ENCODE results near the gene ZCWPW1.
A peak's percentile ranks its signal among the peaks of the same experiment; 100 is the strongest.
"Not testable (repeated sequence)": the region's sequence is repeated elsewhere in the genome, so short reads cannot be mapped to it uniquely, and the experiment has no call there.

ZCWPW1 gene

DNA sequence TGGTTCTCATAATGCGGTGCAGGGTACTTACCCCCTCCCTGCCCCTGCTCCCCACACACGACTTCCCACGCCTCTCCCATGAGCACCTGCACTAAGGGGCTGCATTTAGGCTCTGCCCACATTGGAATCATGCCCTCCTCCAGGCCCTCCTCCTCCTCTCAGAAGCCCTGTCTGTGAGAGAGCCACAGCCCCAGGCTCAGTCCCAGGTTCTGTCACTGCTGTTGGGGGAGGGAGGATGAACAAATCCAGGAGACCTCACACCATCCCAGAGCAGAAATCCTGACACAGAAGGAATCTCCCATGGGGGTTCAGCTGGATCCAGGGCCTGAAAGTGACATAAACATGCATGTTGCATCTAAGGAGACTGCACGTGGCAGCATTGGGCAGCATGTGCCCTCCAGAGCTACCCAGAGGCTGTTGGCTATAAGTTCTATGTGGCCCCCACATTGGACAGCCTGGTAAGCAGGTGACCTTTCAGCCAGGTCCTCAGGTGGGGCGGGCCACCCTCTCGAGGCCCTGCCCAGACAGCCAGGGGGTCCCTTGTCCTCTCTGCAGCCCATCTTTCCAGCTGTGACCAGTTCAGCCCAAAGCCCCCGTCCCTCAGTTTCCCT lies 56.8 kb downstream of the ZCWPW1 start:
- Histone ChIP-seq H3K27ac (no peak overlapping the region), H3K4me3 (no peak overlapping the region), H3K9me3 (ENCODE audit: low read depth, low read length) (no peaks in the 10 kb centered on the region), H3K9ac (ENCODE audit: insufficient read length) (peak overlapping the region; percentile 23), H3K36me3 (ENCODE audit: insufficient read depth, low read length) (no peaks in the 10 kb centered on the region)
- no peak for TF ChIP-seq EZH2 (IDR thresholded peaks at IDR 0.05)
- TF ChIP-seq POLR2AphosphoS5 (IDR thresholded peaks at IDR 0.05; ENCODE audit: borderline replicate concordance, low read depth, low read length): no peak
- TF ChIP-seq FOXP2 (optimal IDR thresholded peaks at IDR 0.05; ENCODE audit: control extremely low read depth, extremely low read length, insufficient read depth): no peak
- no peak for DNase-seq (ENCODE audit: low read depth, low spot score)

DNA sequence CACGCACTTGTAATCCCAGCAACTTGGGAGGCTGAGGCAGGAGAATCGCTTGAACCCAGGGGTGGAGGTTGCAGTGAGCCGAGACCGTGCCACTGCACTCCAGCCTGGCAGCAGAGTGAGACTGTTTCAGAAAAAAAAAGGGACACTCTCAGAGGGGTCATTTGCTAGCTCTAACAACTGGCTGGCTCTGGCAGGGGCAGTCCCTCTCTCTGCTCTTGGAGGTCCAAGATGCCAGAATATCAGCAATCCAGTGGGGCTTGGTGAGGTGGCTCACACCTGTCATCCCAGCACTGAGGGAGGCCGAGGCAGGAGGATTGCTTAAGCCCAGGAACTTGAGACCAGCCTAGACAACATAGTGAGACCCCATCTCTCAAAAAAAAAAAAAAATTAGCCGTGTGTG lies 57.8 kb downstream of the ZCWPW1 start:
- Histone ChIP-seq H3K27ac (no peak overlapping the region), H3K9me3 (ENCODE audit: low read depth, low read length) (no peaks in the 10 kb centered on the region), H3K36me3 (ENCODE audit: insufficient read depth, low read length) (no peaks in the 10 kb centered on the region), H3K4me3 (no peak overlapping the region), H3K9ac (ENCODE audit: insufficient read length) (no peak overlapping the region)
- TF ChIP-seq FOXP2 (optimal IDR thresholded peaks at IDR 0.05; ENCODE audit: control extremely low read depth, extremely low read length, insufficient read depth) (no peak), EZH2 (IDR thresholded peaks at IDR 0.05) (no peak), POLR2AphosphoS5 (IDR thresholded peaks at IDR 0.05; ENCODE audit: borderline replicate concordance, low read depth, low read length) (no peak)
- no peak for DNase-seq (ENCODE audit: low read depth, low spot score)

DNA sequence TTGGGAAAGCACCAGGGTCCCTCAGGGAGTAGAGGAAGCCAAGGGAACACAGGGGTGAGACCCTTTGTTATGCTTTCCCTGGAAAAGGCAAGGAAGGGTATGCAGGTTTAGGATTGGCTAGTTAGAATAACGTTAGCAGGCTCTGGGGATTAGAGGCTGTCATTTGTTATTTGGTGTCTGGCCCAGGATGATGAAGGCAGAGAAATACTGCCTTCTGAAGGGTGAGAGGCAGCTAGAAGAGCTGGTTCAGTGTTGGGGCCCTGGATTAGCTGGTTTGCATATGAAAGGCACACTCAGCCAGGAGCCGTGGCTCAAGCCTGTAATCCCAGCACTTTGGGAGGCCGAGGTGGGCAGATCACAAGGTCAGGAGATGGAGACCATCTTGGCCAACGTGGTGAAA lies 58.2 kb downstream of the ZCWPW1 start:
- H3K36me3 ChIP-seq (ENCODE audit: insufficient read depth, low read length): no peaks in the 10 kb centered on the region
- no peak for TF ChIP-seq FOXP2 (optimal IDR thresholded peaks at IDR 0.05; ENCODE audit: control extremely low read depth, extremely low read length, insufficient read depth)
- H3K4me3 ChIP-seq: no peak overlapping the region
- no peak overlapping the region for H3K9ac ChIP-seq (ENCODE audit: insufficient read length)
- no peak overlapping the region for H3K27ac ChIP-seq
- no peaks in the 10 kb centered on the region for H3K9me3 ChIP-seq (ENCODE audit: low read depth, low read length)
- no peak for DNase-seq (ENCODE audit: low read depth, low spot score)

DNA sequence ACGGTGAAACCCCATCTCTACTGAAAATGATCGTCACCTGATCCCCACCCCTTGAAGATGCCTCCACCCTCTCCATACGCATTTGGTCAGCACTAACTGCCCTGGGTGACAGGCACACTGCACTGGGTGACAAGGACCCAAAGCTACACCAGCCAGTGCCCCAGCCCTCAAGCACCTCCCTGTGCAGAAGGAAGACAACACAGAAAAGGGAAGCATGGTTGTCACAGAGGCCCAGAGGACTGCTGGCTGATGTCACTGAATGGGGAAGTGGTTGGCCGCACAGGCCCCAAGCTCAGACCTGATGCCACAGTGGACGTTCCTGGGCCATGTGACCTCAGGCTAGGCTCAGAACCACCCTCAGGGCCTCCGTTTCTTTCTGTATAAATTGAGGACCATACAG lies 59.4 kb downstream of the ZCWPW1 start:
- DNase-seq (ENCODE audit: low read depth, low spot score): no peak
- Histone ChIP-seq H3K36me3 (ENCODE audit: insufficient read depth, low read length) (no peaks in the 10 kb centered on the region), H3K4me3 (no peak overlapping the region), H3K9me3 (ENCODE audit: low read depth, low read length) (no peaks in the 10 kb centered on the region), H3K27ac (no peak overlapping the region), H3K9ac (ENCODE audit: insufficient read length) (no peak overlapping the region)
- TF ChIP-seq EZH2 (IDR thresholded peaks at IDR 0.05) (no peak), POLR2AphosphoS5 (IDR thresholded peaks at IDR 0.05; ENCODE audit: borderline replicate concordance, low read depth, low read length) (no peak; the same call in 1 of the 2 replicates), FOXP2 (optimal IDR thresholded peaks at IDR 0.05; ENCODE audit: control extremely low read depth, extremely low read length, insufficient read depth) (no peak)

GRCh38 chr7:100367676-100368613 lies 60.6 kb downstream of the ZCWPW1 start:
- Histone ChIP-seq H3K9me3 (ENCODE audit: low read depth, low read length) (no peaks in the 10 kb centered on the region), H3K4me3 (no peak overlapping the region), H3K9ac (ENCODE audit: insufficient read length) (no peak overlapping the region), H3K36me3 (ENCODE audit: insufficient read depth, low read length) (no peaks in the 10 kb centered on the region), H3K27ac (no peak overlapping the region)
- no peak for DNase-seq (ENCODE audit: low read depth, low spot score)
- no peak for TF ChIP-seq FOXP2 (optimal IDR thresholded peaks at IDR 0.05; ENCODE audit: control extremely low read depth, extremely low read length, insufficient read depth)
- TF ChIP-seq EZH2 (IDR thresholded peaks at IDR 0.05): no peak
- TF ChIP-seq POLR2AphosphoS5 (IDR thresholded peaks at IDR 0.05; ENCODE audit: borderline replicate concordance, low read depth, low read length): no peak; the same call in 1 of the 2 replicates

- no peak overlapping the region for H3K4me3 ChIP-seq
- DNase-seq (ENCODE audit: low read depth, low spot score): no peak
- no peaks in the 10 kb centered on the region for H3K9me3 ChIP-seq (ENCODE audit: low read depth, low read length)
- H3K27ac ChIP-seq: no peak overlapping the region
- H3K36me3 ChIP-seq (ENCODE audit: insufficient read depth, low read length): peaks cover 4% of the 10 kb centered on the region; the same call in 1 of the 2 replicates
- no peak overlapping the region for H3K9ac ChIP-seq (ENCODE audit: insufficient read length)
- TF ChIP-seq EZH2 (IDR thresholded peaks at IDR 0.05): no peak
- TF ChIP-seq POLR2AphosphoS5 (IDR thresholded peaks at IDR 0.05; ENCODE audit: borderline replicate concordance, low read depth, low read length): 0 out of 2 replicates have a peak, but pooled peaks have one; percentile 19
- no peak for TF ChIP-seq FOXP2 (optimal IDR thresholded peaks at IDR 0.05; ENCODE audit: control extremely low read depth, extremely low read length, insufficient read depth)
These were observed 61.3 kb downstream of the ZCWPW1 start for GRCh38 chr7:100367251-100367620.

DNA sequence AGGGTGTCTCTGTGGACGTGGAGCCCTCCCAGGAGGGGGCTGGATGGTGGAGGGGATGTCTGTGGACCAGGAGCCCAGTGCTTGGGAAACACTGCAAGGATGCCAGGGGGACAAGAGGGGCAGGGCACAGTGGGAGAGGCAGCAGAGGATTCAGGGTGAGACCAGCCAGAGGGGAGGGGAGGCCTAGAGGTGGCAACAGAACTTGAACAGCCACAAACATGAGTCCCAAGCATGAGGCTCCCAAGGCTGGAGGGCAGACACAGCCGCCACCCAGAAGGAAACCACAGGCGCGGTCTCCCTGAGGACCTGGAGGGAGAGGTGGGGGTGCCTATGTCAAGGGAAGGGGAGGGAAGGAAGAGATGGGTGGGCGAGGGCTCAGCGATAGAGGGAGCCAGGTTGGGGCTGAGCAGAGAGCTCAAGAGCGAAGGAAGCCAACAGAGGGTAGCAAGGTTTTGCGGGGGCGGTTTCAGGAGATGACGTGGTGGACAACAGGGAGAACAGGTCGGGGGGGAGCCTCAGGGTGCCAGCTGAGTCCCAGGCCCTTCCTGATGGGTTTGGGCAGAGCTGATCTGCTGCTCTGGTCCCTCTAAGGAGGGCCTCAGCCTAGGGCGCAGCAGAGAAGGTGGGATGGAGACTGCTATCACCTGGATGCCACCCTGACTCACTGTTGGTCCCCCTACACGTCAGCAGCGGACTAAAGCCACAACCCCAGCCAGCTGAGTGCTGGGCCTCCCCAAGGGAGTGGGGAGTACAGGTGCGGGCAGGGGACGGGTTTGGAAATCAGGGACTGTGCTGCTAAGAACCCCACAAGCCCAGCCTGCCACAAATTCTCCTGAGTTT lies 61.9 kb downstream of the ZCWPW1 start:
- Histone ChIP-seq H3K4me3 (no peak overlapping the region), H3K9ac (ENCODE audit: insufficient read length) (no peak overlapping the region), H3K36me3 (ENCODE audit: insufficient read depth, low read length) (peaks cover 4% of the 10 kb centered on the region), H3K27ac (no peak overlapping the region), H3K9me3 (ENCODE audit: low read depth, low read length) (no peaks in the 10 kb centered on the region)
- TF ChIP-seq POLR2AphosphoS5 (IDR thresholded peaks at IDR 0.05; ENCODE audit: borderline replicate concordance, low read depth, low read length) (no peak), EZH2 (IDR thresholded peaks at IDR 0.05) (no peak), FOXP2 (optimal IDR thresholded peaks at IDR 0.05; ENCODE audit: control extremely low read depth, extremely low read length, insufficient read depth) (no peak)
- DNase-seq (ENCODE audit: low read depth, low spot score): no peak

DNA sequence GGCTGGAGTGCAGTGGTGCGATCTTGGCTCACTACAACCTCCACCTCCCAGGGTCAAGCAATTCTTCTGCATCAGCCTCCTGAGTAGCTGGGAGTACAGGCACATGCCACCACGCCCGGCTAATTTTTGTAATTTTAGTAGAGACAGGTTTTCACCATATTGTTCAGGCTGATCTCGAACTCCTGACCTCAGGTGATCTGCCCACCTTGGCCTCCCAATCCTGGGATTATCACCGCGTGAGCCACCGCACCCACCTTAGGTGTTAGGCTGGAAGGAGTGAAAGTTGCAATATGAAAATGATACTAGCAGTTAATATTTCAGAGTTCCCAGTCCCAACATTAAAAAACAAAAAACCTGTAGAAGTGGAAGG lies 62.5 kb downstream of the ZCWPW1 start:
- H3K9me3 ChIP-seq (ENCODE audit: low read depth, low read length); H3K4me3 ChIP-seq; H3K27ac ChIP-seq; H3K9ac ChIP-seq (ENCODE audit: insufficient read length); H3K36me3 ChIP-seq (ENCODE audit: insufficient read depth, low read length); DNase-seq (ENCODE audit: low read depth, low spot score): not testable (repeated sequence)

Data from SK-N-MC (cell line).